HEK293 (cell line): Measurements from ENCODE around the gene GALNT9.

Experiments
- CTCF ChIA-PET: fragments of 350-600 bp; formaldehyde crosslinking; extraction: SDS; loops from one replicate; lab custom pipeline; 2021; ENCODE audit warnings: antibody characterized with exemption; lab: Yijun Ruan, JAX
- POLR2A ChIA-PET: fragments of 300-600 bp; formaldehyde crosslinking; extraction: SDS; loops from one replicate; lab custom pipeline; 2020; ENCODE audit warnings: antibody characterized with exemption, inconsistent platforms; lab: Yijun Ruan, JAX
- H3K27ac ChIP-seq: fragments of 200-500 bp; sonication (Bioruptor generic); 2 replicates; pipeline ENCODE4 v1.5.1; 2014; ENCODE audit warnings: low read depth, low read length, control low read depth, inconsistent platforms; ENCODE audit errors: extremely low read depth
- H3K36me3 ChIP-seq, 2 experiments: fragments of 200-500 bp in 1 of 2; sonication (Bioruptor generic) in 1 of 2; 1 replicate in 1 of 2; 2 replicates in 1 of 2; pipeline ENCODE4 v1.5.1; 2014 to 2017; ENCODE audit warnings: inconsistent platforms in 2 of 2, low read length in 2 of 2; ENCODE audit not compliant: control insufficient read depth in 2 of 2, insufficient read depth in 1 of 2
- H3K4me1 ChIP-seq: fragments of 200-500 bp; sonication (Bioruptor generic); 2 replicates; pipeline ENCODE4 v1.5.1; 2014; ENCODE audit warnings: mild to moderate bottlenecking, low read length, inconsistent platforms; ENCODE audit not compliant: control insufficient read depth, insufficient read depth
- H3K4me3 ChIP-seq: 2 replicates; pipeline ENCODE4 v1.5.1; 2011; ENCODE audit warnings: low read depth, mild to moderate bottlenecking, control low read depth, low read length, moderate library complexity
- H3K9me3 ChIP-seq: fragments of 200-500 bp; sonication (Bioruptor generic); 2 replicates; pipeline ENCODE4 v1.5.1; 2014; ENCODE audit warnings: low read depth, low read length, inconsistent platforms; ENCODE audit not compliant: control insufficient read depth, insufficient read depth
- CTCF ChIP-seq: fragments of 450-650 bp; formaldehyde crosslinking; IDR thresholded peaks from 2 replicates; pipeline ENCODE4 v1.5.1; 2016; ENCODE audit warnings: missing biosample characterization, missing genetic modification characterization
- GLIS1 ChIP-seq: fragments of 450-650 bp; formaldehyde crosslinking; IDR thresholded peaks from 2 replicates; pipeline ENCODE4 v1.5.1; 2016; ENCODE audit warnings: missing biosample characterization, missing genetic modification characterization
- PRDM4 ChIP-seq: fragments of 450-650 bp; formaldehyde crosslinking; IDR thresholded peaks from 2 replicates; pipeline ENCODE4 v1.5.1; 2017; ENCODE audit warnings: missing biosample characterization, missing genetic modification characterization
- RBAK ChIP-seq: fragments of 450-650 bp; formaldehyde crosslinking; IDR thresholded peaks from 2 replicates; pipeline ENCODE4 v1.5.1; 2016; ENCODE audit warnings: missing biosample characterization, missing genetic modification characterization
- SP3 ChIP-seq: fragments of 450-650 bp; formaldehyde crosslinking; IDR thresholded peaks from 2 replicates; pipeline ENCODE4 v1.5.1; 2016; ENCODE audit warnings: missing biosample characterization, missing genetic modification characterization
- ZBTB11 ChIP-seq: fragments of 450-650 bp; formaldehyde crosslinking; conservative IDR thresholded peaks from 2 replicates; pipeline ENCODE4 v1.5.1; 2016; ENCODE audit warnings: low read depth, missing biosample characterization, missing genetic modification characterization
- ZBTB20 ChIP-seq: fragments of 450-650 bp; formaldehyde crosslinking; IDR thresholded peaks from 2 replicates; pipeline ENCODE4 v1.5.1; 2016; ENCODE audit warnings: missing biosample characterization, missing genetic modification characterization
- ZBTB44 ChIP-seq: fragments of 450-650 bp; IDR thresholded peaks from 2 replicates; pipeline ENCODE4 v1.5.1; 2018; ENCODE audit warnings: missing biosample characterization, mild to moderate bottlenecking, missing genetic modification characterization
- ZBTB8A ChIP-seq: fragments of 450-650 bp; formaldehyde crosslinking; IDR thresholded peaks from 2 replicates; pipeline ENCODE4 v1.5.1; 2016; ENCODE audit warnings: missing biosample characterization, missing genetic modification characterization
- ZEB2 ChIP-seq: fragments of 450-650 bp; formaldehyde crosslinking; IDR thresholded peaks from 2 replicates; pipeline ENCODE4 v1.5.1; 2016; ENCODE audit warnings: missing biosample characterization, missing genetic modification characterization
- ZFP3 ChIP-seq: fragments of 450-650 bp; formaldehyde crosslinking; IDR thresholded peaks from 2 replicates; pipeline ENCODE4 v1.5.1; 2016; ENCODE audit warnings: low read depth, missing biosample characterization, missing genetic modification characterization
- ZFP37 ChIP-seq: fragments of 450-650 bp; formaldehyde crosslinking; IDR thresholded peaks from 2 replicates; pipeline ENCODE4 v1.5.1; 2016; ENCODE audit warnings: missing biosample characterization, missing genetic modification characterization
- ZIC2 ChIP-seq: fragments of 450-650 bp; formaldehyde crosslinking; IDR thresholded peaks from 2 replicates; pipeline ENCODE4 v1.5.1; 2016; ENCODE audit warnings: missing biosample characterization, missing genetic modification characterization
- ZNF121 ChIP-seq: fragments of 450-650 bp; formaldehyde crosslinking; IDR thresholded peaks from 2 replicates; pipeline ENCODE4 v1.5.1; 2016; ENCODE audit warnings: missing biosample characterization, missing genetic modification characterization
- ZNF140 ChIP-seq: fragments of 450-650 bp; formaldehyde crosslinking; IDR thresholded peaks from 2 replicates; pipeline ENCODE4 v1.5.1; 2016; ENCODE audit warnings: missing biosample characterization, missing genetic modification characterization
- ZNF175 ChIP-seq: fragments of 450-650 bp; formaldehyde crosslinking; IDR thresholded peaks from 2 replicates; pipeline ENCODE4 v1.5.1; 2016; ENCODE audit warnings: missing biosample characterization, missing genetic modification characterization
- ZNF184 ChIP-seq: fragments of 450-650 bp; IDR thresholded peaks from 2 replicates; pipeline ENCODE4 v1.5.1; 2018; ENCODE audit warnings: missing biosample characterization, mild to moderate bottlenecking, missing genetic modification characterization
- ZNF19 ChIP-seq: fragments of 450-650 bp; formaldehyde crosslinking; IDR thresholded peaks from 2 replicates; pipeline ENCODE4; 2016; ENCODE audit warnings: missing biosample characterization, missing genetic modification characterization, low read depth
- ZNF223 ChIP-seq: fragments of 450-650 bp; formaldehyde crosslinking; IDR thresholded peaks from 2 replicates; pipeline ENCODE4 v1.5.1; 2016; ENCODE audit warnings: missing biosample characterization, missing genetic modification characterization
- ZNF37A ChIP-seq: fragments of 450-650 bp; IDR thresholded peaks from 2 replicates; pipeline ENCODE4 v1.5.1; 2018; ENCODE audit warnings: missing biosample characterization, missing genetic modification characterization
- ZNF391 ChIP-seq: fragments of 450-650 bp; formaldehyde crosslinking; IDR thresholded peaks from 2 replicates; pipeline ENCODE4 v1.5.1; 2016; ENCODE audit warnings: low read depth, missing biosample characterization, missing genetic modification characterization, borderline replicate concordance
- ZNF473 ChIP-seq: fragments of 450-650 bp; formaldehyde crosslinking; IDR thresholded peaks from 2 replicates; pipeline ENCODE4 v1.5.1; 2017; ENCODE audit warnings: missing biosample characterization, missing genetic modification characterization
- ZNF558 ChIP-seq: fragments of 450-650 bp; formaldehyde crosslinking; IDR thresholded peaks from 2 replicates; pipeline ENCODE4 v1.5.1; 2016; ENCODE audit warnings: missing biosample characterization, missing genetic modification characterization
- ZNF561 ChIP-seq: fragments of 450-650 bp; IDR thresholded peaks from 2 replicates; pipeline ENCODE4 v1.5.1; 2018; ENCODE audit warnings: missing biosample characterization, missing genetic modification characterization, borderline replicate concordance
- ZNF610 ChIP-seq: fragments of 450-650 bp; formaldehyde crosslinking; IDR thresholded peaks from 2 replicates; pipeline ENCODE4 v1.5.1; 2016; ENCODE audit warnings: missing biosample characterization, missing genetic modification characterization, borderline replicate concordance
- ZNF654 ChIP-seq: fragments of 450-650 bp; formaldehyde crosslinking; IDR thresholded peaks from 2 replicates; pipeline ENCODE4 v1.5.1; 2016; ENCODE audit warnings: low read depth, missing biosample characterization, missing genetic modification characterization
- ZNF776 ChIP-seq: fragments of 450-650 bp; formaldehyde crosslinking; IDR thresholded peaks from 2 replicates; pipeline ENCODE4 v1.5.0; 2017; ENCODE audit warnings: missing biosample characterization, missing genetic modification characterization, borderline replicate concordance

GALNT9 gene

GRCh38 chr12:132270969-132271754, 58.2 kb downstream of the GALNT9 start (continued):
- TF ChIP-seq CTCF (tag by site-specific recombination) (no peak), ZNF558 (tag by site-specific recombination) (no peak), ZNF121 (tag by site-specific recombination) (no peak), ZNF776 (tag by site-specific recombination) (no peak), ZFP37 (tag by site-specific recombination) (no peak), RBAK (tag by site-specific recombination) (no peak), ZNF140 (tag by site-specific recombination) (no peak), ZNF473 (tag by site-specific recombination) (no peak), ZBTB8A (tag by site-specific recombination) (no peak), GLIS1 (tag by site-specific recombination) (peak; percentile 35; the same call in 1 of the 2 replicates), ZIC2 (tag by site-specific recombination) (peak; percentile 71), ZNF561 (tag by site-specific recombination) (no peak), ZNF184 (tag by site-specific recombination) (no peak), ZNF654 (tag by site-specific recombination) (no peak), ZNF175 (tag by site-specific recombination) (no peak)
- TF ChIP-seq, all 188 proteins: peak for 4

- H3K4me1 ChIP-seq, result no peaks in the 10 kb centered on the region
- no peaks in the 10 kb centered on the region for H3K36me3 ChIP-seq
- TF ChIP-seq ZNF610 (tag by site-specific recombination) (no peak), ZBTB44 (no peak), ZBTB11 (tag by site-specific recombination) (no peak), PRDM4 (no peak), ZBTB20 (tag by site-specific recombination) (no peak), ZFP3 (tag by site-specific recombination) (no peak), ZNF391 (tag by site-specific recombination) (no peak), ZEB2 (tag by site-specific recombination) (no peak), SP3 (tag by site-specific recombination) (no peak), ZNF223 (tag by site-specific recombination) (no peak), ZNF19 (tag by site-specific recombination) (no peak), ZNF37A (no peak), ZNF473 (tag by site-specific recombination) (no peak)
- TF ChIP-seq, all 188 proteins: peak for 0
- no peaks in the 10 kb centered on the region for H3K9me3 ChIP-seq
- CTCF ChIA-PET, result interaction anchor here (0.8 kb wide), 1 partner anchor 51 kb away, joined by 3 read pairs; no protein-coding TSS in a partner anchor
- H3K27ac ChIP-seq, result no peak overlapping the region
- H3K4me3 ChIP-seq, result no peak overlapping the region
- POLR2A ChIA-PET, result no interaction called here
Observed at GRCh38 chr12:132270516-132270915, 58.9 kb downstream of the GALNT9 start.
